NCI-H2196 (cell line): ENCODE data around the gene ZNF853.

Experiments used
- DNase-seq: peaks from one replicate; lab custom pipeline; 2025; ENCODE audit not compliant: unreplicated experiment; lab: John Stamatoyannopoulos, UW

Gene ZNF853

DNA sequence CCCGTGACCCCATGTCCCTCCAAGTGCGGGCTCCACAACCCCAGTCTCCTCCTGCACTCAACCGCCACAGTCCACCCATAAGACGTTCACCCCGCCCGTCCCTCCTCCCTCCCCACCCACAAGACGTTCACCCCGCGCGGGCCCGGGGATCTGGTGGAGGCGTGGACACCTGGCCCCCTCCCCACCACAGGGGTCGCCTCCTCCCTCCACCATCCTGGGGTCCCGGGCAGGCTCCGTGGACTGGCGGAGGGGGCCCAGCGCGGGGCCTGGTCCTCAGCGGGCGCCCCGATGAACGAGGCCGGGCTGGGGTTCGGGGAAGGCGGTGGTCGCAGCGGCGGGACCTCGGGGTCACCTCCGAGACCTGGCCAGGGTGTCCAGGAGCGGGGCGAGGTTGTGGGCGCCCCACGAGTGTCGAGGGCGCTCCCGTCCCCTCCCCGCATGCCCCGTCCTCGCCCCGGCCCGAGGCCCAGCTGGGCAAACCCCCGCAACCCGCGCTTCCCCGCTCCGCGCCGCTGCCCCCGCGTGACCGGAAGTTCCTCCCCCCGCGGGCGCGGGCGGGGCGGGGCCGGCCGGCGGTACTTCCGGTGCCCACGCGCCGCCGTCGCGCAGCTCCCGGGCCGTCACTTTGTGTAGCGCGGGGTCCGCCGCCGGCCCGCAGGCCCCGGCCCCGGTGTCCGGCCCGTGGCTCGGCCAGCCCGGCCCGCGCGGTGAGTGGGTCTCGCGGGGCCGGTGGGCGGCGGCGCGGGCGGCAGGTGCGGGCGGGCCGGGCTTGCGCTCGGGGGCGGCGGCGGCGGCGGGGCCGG is 21.5 kb downstream of the ZNF853 start, which contains the start of gene ZNF316:
Gene ZNF316, plus strand, starts transcription at position 578 of the 803 bp plus-strand sequence. CDS start 5,092 bp downstream, outside the sequence.
- peak; percentile 50 for DNase-seq

DNA sequence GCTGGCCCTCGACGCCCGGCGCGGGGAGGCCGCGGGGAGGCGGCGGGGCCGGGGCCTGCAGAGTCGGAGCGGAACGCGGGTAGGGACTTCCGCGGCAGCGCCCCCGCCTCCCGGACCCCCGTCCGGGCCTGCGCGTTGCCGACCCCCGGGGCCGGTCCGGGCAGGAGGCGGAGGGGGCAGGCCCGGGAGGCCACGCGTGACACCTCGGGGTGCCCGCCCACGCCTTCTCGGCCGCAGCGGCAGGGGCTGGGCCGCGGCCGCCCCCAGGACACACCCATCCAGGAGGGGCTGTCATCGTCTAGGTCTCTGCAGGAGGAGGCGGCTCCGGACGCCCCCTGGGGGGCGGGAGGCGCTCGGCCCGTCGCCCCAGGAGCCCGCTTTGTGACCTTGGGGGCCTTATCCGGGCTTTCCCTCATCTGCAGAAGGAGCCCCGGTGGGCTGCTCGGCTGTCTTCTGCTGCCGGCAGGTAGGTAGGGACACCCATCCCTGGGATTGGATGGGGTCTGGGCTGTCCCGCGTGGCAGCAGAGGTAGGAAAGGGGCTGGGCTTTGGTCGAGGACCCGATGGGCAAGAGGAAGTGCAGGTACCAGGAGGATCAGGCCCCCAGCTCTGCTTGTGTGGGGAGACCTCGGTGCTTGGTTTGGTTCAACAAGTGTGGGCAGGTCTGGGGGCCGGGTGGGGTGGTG is 22.3 kb downstream of the ZNF853 start:
- DNase-seq, result peak; percentile 11

DNA sequence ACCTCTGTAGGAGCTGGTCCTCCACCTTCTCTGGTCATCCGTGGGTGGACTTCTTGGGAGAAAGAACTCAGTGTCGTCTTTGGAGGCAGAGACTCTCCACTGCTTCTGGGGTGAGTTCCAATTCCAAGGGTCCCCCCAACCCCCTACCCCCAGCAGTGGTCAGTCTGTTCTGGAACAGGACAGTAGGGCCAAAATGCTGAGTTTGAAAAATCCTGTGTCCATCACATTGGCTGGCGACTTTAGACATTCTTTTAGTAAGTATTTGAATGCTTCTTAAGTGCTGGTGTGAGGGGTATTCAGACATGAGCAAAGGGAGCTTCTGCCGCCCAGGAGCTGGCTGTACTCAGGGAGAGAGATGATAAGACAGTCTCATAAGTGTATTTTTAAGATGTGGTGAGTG is 23.6 kb downstream of the ZNF853 start:
- DNase-seq, result no peak

DNA sequence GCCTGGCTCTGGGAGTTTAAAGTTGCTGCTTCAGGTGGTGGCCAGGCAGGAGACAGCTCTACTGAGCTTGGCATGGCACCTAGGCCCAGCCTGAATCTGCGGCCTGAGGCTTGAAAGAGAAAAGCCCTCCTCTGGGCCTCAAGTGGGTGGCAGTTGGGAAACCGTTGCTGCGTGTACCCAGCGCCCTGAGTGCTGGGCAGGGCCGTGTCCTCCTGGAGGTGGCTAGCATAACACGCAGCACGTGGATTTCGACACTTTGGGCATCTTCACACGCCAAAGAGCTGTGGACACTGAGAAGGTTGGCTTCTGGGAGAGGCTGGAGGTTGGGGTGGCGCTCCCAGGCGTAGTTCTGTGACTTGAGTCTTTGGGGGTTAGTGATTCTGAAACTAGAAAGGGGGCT is 24.2 kb downstream of the ZNF853 start:
- no peak for DNase-seq

DNA sequence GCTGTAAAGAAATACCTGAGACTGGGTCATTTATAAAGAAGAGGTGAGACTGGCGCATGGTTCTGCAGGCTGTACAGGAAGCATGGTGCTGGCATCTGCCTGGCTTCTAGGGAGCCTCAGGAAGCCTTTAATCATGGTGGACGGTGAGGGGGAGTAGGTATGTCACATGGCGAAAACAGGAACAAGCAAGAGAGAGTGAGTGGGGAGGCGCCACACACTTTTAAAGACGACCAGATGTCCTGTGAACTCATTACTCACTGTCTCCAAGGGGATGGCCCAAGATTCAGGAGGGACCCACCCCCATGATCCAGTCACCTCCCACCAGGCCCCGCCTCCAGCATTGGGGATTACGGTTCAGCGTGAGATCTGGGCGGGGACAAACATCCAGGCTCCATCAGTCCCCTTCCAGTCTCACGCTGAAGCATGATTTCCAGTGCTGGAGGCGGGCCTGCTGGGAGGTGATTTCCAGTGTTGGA is 24.9 kb downstream of the ZNF853 start:
- DNase-seq, result peak; percentile 7

DNA sequence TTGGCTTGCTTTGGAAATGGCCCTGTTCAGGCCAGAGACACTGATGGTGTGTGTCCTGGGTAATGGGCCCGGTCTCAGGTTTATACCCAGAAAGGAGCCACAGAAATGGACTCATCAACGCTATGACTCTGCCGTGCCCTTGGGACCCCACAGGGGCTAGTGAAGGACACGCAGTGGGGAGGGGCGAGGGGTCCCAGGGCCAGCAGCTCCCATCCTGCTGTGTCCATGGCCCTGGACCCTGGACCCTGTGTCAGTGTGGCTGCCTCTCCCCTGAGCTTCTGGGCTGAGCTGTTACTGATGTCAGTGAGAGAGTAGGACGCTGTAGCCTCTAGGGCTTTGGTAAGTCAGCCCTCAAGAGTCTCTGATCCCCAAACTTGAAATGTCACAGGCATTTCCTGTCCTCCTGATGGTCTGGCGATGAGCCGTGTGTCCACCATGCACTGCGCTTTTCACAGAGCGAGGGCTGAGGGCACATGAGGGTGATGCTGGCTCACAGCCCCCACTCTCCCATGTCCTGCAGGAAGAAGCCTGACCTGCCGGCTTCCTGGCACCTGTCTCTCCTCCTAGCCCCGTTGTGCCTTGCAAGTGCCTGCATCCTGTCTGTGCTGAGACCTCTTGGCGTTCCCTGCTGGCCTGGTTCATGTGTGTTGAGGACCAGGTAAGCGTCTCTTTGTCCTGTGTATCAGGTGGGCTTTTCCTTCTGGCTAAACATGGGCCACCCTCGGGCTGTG is 26.1 kb downstream of the ZNF853 start:
- no peak for DNase-seq

DNA sequence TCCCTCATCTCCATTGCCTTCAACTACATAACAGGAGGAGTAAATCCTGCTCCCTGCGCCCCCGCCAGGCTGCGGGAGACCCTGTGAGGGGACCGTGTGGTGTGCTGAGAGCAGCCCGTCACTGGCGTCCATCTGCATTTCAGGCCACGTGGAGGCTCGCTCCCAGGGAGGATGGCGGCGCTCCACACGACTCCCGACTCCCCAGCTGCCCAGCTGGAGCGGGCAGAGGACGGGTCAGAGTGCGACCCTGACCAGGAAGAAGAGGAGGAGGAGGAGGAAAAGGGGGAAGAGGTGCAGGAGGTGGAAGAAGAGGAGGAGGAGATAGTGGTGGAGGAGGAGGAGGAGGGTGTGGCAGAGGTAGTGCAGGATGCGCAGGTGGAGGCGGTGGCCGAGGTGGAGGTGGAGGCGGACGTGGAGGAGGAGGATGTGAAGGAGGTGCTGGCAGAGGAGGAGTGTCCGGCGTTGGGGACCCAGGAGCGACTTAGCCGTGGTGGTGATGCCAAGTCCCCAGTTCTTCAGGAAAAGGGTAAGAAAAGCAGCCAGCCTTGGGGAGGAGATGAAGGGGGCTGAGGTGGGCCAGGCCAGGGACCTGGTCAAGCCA is 26.9 kb downstream of the ZNF853 start:
- no peak for DNase-seq

DNA sequence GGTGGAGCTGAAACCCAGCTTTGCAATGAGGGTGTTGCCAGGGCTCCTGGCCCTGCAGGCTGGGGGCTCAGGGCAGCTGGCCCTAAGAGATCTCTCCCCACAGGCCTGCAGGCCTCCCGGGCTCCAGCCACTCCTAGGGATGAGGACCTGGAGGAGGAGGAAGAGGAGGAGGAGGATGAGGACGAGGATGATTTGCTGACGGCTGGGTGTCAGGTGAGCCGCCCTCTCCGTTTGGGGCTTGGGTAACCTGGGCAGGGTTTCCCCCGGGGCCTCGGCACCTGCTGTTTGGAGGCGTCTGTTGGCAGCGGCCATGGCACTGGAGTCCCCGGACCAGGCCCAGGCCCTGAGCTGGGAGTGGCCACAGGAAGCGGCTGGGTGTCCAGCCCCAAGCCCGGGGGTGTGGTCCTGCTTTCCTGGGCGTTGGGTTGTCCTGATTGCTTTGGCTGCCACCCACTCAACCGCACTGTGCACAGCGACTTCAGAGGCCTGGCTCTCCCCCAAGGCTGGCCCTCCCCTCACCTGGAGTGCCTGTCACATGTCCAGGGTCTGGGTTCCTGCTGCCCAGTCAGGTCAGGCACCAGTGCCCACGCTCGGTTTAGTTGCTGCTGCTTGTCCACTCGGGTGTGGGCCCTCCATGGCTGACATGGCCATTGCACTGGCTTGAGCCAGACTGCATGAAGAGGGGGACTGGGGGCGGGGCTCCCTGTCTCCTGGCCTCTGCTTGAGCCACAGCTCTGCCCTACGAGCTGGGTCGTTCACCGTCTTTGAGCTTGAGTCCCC is 27.6 kb downstream of the ZNF853 start:
- no peak for DNase-seq

DNA sequence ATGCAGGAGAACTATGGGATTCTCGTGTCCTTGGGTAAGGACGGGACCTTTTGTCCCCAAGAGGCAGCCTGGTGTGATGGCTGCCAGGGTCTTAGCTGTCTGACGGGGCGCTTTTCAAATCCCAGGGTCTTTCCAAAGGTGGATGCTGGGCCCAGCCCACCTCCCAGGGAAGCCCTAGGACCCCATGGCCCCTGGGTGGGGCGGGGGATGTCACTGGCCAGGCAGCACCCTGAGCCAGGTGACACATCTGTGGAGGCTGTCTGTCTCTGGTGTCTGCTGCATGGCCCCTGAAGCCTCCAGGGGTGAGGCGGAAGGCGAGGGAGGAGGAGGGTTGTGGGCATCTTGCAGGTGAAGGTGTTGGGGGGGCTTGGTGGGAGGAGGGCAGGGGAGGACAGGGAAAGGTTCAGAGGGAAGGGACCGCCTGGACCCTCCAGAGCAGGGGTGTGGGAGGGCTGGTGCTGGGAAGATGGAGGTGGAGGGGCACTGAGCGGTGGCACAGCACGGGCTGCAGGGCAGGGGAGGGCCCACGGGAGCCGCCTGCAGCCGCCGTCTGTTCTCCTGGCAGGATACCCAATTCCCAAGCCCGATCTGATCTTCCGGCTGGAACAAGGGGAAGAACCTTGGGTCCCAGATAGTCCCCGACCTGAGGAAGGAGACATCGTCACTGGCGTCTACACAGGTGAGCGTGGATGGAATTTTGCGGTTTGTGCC is 28.7 kb downstream of the ZNF853 start:
- DNase-seq, result no peak

DNA sequence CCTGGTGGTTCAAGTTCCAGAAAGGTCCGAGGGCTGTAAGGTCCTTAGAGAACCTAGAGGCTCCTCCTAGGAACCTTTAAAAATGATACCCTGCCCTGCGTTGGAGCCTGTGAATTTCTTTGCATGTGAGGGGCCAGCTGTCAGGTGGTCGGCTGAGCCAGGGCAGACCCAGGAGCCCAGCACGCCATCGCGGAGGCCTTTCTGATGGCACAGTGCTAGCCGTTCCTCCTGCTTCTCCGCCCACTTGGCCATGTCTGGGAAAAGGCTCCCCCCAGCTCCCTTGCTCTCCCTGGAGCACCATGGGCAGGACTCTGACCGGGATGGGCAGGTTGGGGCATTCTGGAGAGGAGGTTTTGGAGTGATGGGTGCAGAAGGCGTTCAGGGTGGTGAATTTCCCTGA is 29.3 kb downstream of the ZNF853 start:
- no peak for DNase-seq

DNA sequence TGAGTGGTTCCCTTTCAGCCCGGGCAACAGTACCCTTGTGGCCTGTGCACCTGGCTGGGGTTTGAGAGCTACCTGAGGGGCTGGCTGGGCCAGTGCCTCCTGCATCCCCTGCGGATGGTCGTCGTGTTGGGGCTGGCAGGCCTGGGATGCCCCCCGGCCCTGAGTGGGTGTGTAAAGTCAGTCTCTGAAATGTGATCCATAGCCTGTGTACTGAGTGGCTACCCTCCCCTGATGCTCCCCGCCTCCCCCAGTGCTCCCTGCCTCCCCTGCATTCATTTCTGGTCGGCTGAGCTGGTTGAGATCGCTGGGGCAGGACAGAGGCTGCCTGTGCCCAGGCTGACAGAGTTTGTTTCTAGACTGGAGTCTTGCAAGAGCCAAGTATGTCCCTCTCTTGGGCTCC is 31.1 kb downstream of the ZNF853 start:
- DNase-seq, result no peak

DNA sequence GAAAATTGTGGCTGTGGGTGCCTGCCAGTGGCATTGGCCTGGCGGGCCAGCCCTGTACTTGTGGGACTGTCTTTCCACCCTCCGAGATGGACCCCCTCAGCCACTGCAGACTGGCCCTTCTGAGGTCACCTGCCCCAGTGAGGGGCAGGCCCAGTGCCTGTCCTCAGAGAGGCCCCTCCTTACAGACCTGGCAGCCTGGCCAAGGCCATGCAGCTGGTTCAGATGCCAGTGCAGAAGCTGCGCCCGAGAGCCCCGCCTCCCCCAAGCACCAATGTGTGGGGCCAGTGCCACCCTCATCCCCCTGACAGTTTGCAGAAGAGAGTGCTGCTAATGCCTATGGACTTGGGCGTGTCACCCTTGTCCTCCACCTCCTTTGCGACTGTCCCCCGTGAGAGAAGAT is 31.7 kb downstream of the ZNF853 start:
- DNase-seq, result no peak

DNA sequence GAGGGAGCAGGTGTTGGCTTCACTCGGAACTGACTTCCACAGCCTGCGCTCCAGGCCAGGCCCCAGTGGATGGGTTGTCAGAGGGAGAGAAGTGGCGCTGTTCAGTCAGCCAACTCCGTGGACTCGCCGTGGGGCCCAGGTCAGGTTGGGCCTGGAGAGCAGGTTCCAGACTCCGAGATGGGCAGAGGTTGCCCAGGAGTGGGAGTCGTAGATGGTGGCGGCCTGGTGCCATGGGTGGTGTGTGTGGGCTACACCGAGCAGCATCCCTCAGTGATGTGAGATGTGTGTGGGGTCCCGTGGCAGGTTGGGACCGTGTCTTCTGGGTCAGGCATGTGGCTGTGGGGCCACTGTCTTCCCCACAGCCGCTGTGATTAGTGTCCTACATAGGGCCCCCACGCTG is 32.1 kb downstream of the ZNF853 start:
- DNase-seq, result no peak

DNA sequence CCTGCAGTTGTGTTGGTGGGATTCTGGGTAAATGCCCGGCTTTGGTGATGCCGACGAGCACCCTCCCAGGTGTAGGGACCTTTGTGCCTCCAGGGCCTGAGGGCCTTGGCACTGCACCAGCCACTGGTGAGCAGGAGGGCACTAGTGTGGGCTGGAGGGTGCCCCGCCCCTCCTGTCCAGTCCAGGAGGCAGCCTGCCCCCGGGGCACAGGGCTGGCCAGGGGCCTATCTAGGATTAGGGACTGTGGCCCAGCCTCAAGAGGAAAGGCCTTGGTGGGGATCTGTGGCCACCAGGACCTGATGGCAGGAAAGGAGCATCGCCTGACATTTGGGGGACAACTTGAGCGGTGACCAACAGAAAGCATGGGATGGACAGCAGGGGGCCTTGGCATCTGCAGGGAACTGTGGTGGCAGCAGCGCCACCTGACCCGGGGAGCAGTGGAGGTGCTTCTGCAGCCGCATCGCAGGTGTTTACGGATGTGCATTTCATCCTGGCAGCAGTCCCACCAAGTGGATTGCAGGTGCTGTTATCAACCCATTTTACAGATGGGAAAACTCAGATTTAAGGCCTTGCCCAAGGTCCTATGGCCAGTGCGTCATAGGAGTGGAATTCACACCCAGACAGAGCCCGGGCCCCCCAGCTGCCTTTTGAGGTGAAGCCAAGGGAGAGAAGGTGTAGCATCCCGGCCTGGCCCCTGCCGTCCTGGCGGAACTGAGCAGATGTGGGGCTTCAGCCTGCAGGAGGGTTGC is 32.8 kb downstream of the ZNF853 start:
- DNase-seq, result no peak

DNA sequence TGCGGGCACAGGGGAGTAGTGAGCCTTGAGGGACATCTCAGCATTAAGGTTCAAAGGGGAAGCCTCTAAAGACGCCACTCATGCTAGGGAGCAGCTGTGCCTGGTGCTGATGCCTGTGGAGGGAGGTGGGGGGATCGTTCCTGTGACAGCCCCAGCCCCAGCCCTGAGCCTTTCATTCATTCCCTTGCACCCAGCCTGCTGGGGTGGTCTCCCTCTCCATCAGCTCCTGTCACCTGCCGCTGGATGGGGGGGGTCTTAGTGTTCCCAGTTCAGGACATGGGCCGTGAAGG is 33.4 kb downstream of the ZNF853 start:
- no peak for DNase-seq

DNA sequence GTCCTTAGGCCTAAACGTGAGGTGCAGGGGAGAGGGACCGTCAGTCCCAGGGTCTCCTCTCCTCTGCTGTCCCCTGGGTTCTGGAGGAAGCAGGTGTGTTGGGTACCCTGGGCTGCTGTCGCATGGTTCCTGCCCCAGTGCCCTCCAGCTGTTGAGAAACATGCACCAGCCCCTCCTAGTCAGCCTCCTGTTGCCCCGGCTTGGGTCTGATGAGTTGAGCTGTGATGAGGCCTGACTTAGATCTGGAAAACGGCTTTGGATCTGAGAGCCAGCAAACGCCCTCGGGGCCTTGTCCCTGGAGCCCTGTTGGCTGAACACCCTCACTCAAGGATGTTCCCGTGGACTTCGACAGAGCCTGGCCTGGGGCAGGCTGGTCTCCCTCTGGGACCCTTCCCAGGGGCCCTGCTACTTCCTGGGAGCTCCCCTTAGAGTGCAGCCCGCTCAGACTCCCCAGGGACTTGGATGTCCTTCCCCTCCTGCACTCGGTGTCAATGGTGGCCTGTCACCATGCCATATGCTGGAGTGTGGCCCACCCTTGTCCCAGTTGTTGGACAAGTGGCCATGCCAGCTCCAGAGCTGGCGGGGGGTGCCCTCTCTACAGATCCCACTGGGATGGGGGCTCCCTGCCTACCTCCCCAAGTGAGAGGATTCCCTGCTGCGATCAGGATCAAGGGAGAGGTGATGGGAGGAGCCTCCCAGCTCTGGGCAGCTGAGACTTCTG is 34.0 kb downstream of the ZNF853 start:
- no peak for DNase-seq

DNA sequence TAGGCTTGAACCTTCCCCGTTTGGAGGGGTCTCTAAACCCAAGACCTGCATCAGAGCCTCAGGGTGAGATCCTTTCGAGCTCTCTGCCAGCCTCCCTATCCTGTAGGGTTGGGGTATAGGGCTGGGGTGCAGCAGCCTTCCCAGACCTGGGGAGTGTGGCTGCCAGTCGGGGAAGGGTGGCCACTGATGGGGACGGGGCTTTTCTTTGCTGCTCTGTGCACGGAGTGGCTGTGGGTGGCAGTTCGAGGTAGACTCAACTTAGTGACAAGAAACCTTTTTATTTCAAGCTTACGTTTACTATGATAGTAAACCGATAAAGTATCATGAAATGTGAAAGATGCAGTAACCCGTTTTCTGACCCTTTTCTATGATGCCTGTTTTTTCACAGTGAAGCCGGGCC is 34.7 kb downstream of the ZNF853 start:
- no peak for DNase-seq

DNA sequence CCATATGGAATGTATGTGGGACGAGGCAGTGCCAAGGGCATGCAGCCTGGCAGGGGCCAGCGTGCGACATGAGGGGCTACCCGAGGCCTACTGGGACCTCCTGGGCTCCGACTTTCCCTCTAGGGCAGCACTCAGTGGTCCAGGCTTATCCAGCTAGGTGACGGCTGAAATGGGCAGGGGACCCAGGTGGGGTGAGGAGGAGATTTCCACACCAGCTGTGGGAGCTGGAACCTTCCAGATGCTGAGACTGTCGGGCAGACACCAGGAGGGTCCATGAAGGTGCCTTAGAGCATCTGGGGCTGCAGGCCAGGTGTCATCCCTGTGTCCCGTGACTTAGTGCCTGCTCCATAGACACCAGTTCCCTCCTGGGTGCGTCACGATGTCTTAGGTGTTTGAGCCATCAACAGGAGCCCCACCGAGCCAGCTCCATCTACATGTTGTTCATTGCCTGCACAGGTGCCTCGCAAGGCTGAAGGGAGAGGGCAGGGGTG is 35.2 kb downstream of the ZNF853 start:
- no peak for DNase-seq
